Erythroblast (primary cell): ENCODE measurements around the gene MRPL57.
"Not testable (repeated sequence)": the region's sequence is repeated elsewhere in the genome, so short reads cannot be mapped to it uniquely, and the experiment has no call there.

Source experiments
- GATA1 ChIP-seq: IDR thresholded peaks from 2 replicates; pipeline ENCODE4 v1.6.1; 2011; ENCODE audit warnings: low read depth, mild to moderate bottlenecking, control low read depth, low read length, moderate library complexity
- POLR2A ChIP-seq: IDR thresholded peaks from 2 replicates; pipeline ENCODE4 v1.6.1; 2011; ENCODE audit warnings: mild to moderate bottlenecking, low read length

GRCh38 chr13:21194756-21195155, 18.3 kb downstream of the MRPL57 start:
- TF ChIP-seq POLR2A, GATA1: not testable (repeated sequence)
